C4-2B (cell line): ENCODE measurements around the gene POP7.

Source experiments
- H3K27ac ChIP-seq: fragments of 450-650 bp; 2 replicates; pipeline ENCODE4 v1.5.1; 2017
- CTCF ChIP-seq: fragments of 450-650 bp; conservative IDR thresholded peaks from 2 replicates; pipeline ENCODE4 v1.5.1; 2017; ENCODE audit warnings: mild to moderate bottlenecking
- ZFX ChIP-seq: fragments of 450-650 bp; IDR thresholded peaks from 2 replicates; pipeline ENCODE4 v1.6.1; 2017

POP7 gene

GRCh38 chr7:100726996-100727761 is 21.3 kb downstream of the POP7 start:
- no peak overlapping the region for H3K27ac ChIP-seq
- no peak for TF ChIP-seq CTCF
- TF ChIP-seq ZFX = no peak

- TF ChIP-seq ZFX (no peak), CTCF (no peak)
- H3K27ac ChIP-seq = no peak overlapping the region
These were observed 22.3 kb downstream of the POP7 start for GRCh38 chr7:100728196-100728595.

GRCh38 chr7:100730136-100730800 is 24.3 kb downstream of the POP7 start:
- TF ChIP-seq ZFX (no peak), CTCF (no peak)
- no peak overlapping the region for H3K27ac ChIP-seq

- no peak for TF ChIP-seq ZFX
- no peak for TF ChIP-seq CTCF
- no peak overlapping the region for H3K27ac ChIP-seq
These were observed 26.2 kb downstream of the POP7 start for GRCh38 chr7:100731937-100732636.

- no peak overlapping the region for H3K27ac ChIP-seq
- TF ChIP-seq CTCF (no peak), ZFX (no peak)
These were observed 29.8 kb downstream of the POP7 start for GRCh38 chr7:100735730-100736129.

- no peak for TF ChIP-seq CTCF
- no peak for TF ChIP-seq ZFX
- H3K27ac ChIP-seq = no peak overlapping the region
These were observed 30.8 kb downstream of the POP7 start for GRCh38 chr7:100736671-100737070.

- TF ChIP-seq CTCF = no peak
- TF ChIP-seq ZFX = no peak
- H3K27ac ChIP-seq = no peak overlapping the region
These were observed 34.0 kb downstream of the POP7 start for GRCh38 chr7:100739934-100740333.
